GM21576 (cell line): ENCODE data around the gene PRR20C.
"Not testable (repeated sequence)": the region's sequence is repeated elsewhere in the genome, so short reads cannot be mapped to it uniquely, and the experiment has no call there.

Experiments
- ATAC-seq: cut with Tn5 transposase; IDR thresholded peaks from one replicate; pipeline ENCODE4 v1.9.1; 2021; ENCODE audit warnings: mild to moderate bottlenecking, moderate library complexity; ENCODE audit not compliant: unreplicated experiment

Gene PRR20C

DNA sequence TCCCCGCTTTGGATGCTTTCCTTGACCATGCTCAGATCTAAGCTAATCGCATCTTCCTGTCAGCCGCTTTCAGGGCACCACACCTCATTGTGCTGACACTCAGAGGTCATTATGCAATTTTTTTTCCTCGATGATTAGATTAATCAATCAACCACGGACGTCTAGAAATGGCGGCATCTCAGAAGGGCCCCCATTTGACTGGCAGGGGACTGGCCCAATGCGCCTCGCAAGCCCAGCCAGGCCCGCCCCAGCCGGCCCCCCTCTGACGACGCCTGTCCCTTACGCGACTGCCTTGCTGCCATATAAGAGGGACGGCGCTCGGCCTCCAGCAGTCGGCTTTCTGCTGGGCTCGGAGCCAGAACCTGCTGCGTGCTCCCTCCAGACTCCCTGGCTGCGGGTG is at the start of gene PRR20C:
TSS of gene PRR20C (plus strand) at position 301 of the 400 bp plus-strand sequence. CDS start 387 bp downstream, outside the sequence.
- ATAC-seq, result not testable (repeated sequence)

DNA sequence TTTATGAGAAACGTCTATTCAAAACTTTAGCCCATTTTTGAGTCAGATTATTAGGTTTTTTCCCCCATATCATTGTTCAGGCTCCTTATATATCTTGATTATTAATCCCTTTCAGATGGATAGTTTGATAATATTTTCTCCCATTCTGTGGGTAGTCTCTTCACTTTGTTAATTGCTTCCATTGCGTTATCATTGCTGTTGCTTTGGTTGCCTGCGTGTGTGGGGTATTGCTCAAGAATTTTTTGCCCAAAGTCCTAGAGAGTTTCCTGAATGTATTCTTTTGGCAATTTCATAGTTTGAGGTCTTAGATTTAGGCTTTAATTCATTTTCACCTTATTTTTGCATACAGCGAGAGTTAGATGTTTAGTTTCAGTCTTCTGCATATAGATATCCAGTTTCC is 38.9 kb upstream of the PRR20C start:
- no peak for ATAC-seq

DNA sequence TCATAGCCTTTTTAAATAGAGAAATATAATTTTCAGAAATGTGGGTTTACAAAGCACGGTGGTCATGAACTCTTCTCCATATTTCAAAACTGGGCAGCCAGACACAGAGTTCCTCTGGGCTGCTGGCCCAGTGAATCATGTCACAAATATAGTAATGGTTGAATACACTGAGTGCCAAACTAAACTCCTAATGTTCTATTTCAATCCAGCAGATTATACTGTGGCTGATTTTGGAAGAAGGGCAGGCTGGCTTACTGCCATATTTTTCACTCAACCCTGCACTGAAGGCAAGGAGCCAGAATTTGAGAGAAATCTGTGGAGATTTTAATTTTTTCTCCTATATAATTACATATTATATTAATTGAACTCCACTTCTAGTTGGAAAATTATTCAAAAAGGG is 30.2 kb upstream of the PRR20C start:
- ATAC-seq, result no peak

DNA sequence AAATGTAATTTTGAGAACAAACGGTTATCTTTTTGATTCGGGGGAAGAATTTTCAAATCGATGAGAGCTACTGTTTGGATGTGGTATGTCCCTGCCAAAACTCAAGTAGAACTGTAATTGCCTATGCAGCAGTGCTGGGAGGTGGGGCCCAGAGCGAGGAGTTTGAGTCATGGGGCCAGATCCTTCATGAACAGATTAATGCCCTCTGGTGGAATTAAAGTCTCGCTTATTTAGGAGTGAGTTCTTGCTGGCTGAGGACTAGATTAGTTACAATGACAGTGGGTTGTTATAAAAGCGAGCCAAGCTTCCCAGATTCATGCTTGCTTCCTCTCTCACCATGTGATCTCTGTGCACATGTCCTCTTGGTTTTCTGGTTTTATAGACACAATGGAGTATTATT is 25.0 kb upstream of the PRR20C start:
- no peak for ATAC-seq

DNA sequence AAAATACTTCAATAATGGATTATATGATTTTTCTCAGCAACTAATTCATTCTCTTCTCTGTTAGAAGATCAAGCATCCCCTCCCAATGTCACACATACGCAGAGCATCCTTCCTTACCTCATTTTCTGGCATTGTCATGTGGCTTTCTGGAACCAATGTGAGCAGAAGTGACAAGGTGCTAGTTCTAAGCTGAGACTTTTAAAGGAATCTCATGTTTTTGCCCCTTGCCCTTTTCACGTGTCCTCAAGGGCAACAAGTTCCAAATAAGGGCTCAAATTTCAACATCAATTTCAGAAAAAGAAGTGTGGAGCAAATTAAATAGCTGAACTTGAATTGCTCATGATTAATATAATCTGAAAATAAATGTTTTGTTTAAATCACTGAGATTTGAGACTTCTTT is 17.8 kb upstream of the PRR20C start:
- no peak for ATAC-seq

DNA sequence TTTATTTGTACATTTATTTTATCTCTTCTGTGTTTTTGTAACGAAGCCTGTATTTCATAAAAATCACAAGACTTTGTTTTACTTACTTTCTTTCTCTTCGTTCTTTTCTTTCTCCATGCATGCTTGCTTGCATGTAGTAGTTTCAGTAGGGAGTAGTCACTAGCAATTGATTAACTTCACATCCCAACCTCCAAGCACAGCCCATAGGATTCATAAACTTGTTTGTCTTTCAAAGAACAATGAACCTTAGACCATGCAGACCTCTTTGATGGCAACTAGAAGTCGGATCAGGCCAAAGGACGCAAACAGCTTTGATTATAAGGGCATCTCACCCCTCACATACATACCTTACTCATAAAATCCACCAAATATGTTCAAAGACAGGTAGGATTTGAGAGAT is 16.3 kb upstream of the PRR20C start:
- ATAC-seq, result no peak

DNA sequence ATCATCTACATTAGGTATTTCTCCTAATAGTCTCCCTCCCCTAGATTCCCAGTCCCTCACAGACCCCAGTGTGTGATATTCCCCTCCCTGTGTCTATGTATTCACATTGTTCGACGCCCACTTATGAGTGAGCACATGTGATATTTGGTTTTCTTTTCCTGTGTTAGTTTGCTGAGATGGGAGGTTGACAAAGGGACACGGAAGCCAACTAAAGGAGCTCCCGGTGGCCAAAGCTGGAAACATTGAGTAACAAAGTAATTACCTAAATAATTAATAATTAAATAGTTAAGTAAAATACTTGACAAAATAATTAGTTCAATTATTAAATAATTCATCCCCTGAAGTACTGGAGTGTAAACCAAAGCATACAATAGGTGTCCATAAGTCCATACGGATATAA is 14.9 kb upstream of the PRR20C start:
- no peak for ATAC-seq

DNA sequence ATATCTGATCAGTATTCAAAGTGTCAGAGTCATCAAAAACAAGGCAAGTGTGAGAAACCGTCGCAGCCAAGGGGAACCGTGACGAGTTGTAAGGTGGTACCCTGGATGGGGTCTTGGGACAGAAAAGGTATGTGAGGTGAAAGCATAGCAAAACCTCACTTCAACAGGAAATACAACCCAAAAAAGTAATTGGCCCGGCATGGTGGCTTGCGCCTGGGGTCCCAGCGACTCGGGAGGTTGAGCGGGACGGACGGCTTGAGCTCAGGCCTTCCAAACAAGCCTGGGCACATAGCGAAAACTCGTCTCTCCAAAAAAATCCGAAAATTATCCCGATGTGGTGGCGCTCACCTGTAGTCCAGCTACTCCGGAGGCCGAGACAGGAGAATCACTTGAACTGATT is 14.1 kb upstream of the PRR20C start:
- ATAC-seq, result not testable (repeated sequence)

DNA sequence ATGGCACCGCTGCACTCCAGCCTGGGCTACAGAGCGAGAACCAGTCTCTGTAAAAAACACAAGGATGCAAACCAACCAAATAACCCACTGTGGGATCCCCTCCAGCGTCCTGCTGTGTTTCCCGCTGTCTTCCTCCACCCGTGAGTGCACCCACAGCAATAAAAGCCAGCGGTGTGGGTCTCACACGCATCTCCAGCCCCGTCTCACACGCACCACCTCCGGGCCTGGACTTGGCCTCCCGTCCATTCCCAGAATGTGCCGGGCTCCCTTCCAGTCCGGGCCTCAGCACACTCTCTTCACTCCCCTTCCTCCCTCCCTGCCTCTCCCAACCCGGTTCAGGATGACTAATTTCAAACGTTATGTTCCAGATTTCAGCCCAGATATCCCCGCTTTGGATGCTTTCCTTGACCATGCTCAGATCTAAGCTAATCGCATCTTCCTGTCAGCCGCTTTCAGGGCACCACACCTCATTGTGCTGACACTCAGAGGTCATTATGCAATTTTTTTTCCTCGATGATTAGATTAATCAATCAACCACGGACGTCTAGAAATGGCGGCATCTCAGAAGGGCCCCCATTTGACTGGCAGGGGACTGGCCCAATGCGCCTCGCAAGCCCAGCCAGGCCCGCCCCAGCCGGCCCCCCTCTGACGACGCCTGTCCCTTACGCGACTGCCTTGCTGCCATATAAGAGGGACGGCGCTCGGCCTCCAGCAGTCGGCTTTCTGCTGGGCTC is 13.5 kb upstream of the PRR20C start, which contains the start of gene PRR20A:
TSS of gene PRR20A (plus strand) at position 684 of the 734 bp plus-strand sequence. CDS start 387 bp downstream, outside the sequence.
- not testable (repeated sequence) for ATAC-seq

DNA sequence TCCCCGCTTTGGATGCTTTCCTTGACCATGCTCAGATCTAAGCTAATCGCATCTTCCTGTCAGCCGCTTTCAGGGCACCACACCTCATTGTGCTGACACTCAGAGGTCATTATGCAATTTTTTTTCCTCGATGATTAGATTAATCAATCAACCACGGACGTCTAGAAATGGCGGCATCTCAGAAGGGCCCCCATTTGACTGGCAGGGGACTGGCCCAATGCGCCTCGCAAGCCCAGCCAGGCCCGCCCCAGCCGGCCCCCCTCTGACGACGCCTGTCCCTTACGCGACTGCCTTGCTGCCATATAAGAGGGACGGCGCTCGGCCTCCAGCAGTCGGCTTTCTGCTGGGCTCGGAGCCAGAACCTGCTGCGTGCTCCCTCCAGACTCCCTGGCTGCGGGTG is 6.7 kb upstream of the PRR20C start, which contains the start of gene PRR20B:
TSS of gene PRR20B (plus strand) at position 301 of the 400 bp plus-strand sequence. CDS start 387 bp downstream, outside the sequence.
- not testable (repeated sequence) for ATAC-seq

DNA sequence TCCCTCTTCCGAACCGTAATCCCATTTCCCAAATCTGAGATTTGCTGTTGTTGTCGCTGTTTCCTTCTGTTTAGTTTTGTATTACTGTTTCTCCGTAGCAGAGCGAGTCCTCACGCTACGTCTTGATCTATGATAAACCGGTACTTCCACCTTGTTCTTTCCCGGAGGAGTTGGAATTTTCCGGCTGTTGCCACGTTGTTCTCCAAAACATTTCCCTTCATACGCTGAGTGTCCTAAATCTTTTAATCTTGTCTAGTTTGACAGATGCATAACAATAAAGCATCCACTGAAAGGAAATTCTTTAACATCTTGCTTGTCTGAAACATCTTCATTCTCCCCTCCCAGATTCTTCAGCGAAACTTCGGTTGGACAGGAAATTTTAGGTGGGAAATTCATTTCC is 5.8 kb upstream of the PRR20C start:
- ATAC-seq, result not testable (repeated sequence)

DNA sequence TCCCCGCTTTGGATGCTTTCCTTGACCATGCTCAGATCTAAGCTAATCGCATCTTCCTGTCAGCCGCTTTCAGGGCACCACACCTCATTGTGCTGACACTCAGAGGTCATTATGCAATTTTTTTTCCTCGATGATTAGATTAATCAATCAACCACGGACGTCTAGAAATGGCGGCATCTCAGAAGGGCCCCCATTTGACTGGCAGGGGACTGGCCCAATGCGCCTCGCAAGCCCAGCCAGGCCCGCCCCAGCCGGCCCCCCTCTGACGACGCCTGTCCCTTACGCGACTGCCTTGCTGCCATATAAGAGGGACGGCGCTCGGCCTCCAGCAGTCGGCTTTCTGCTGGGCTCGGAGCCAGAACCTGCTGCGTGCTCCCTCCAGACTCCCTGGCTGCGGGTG is 6.5 kb downstream of the PRR20C start, which contains the start of gene PRR20D:
TSS of gene PRR20D (plus strand) at position 301 of the 400 bp plus-strand sequence. CDS start 387 bp downstream, outside the sequence.
- ATAC-seq, result not testable (repeated sequence)

DNA sequence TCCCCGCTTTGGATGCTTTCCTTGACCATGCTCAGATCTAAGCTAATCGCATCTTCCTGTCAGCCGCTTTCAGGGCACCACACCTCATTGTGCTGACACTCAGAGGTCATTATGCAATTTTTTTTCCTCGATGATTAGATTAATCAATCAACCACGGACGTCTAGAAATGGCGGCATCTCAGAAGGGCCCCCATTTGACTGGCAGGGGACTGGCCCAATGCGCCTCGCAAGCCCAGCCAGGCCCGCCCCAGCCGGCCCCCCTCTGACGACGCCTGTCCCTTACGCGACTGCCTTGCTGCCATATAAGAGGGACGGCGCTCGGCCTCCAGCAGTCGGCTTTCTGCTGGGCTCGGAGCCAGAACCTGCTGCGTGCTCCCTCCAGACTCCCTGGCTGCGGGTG is 13.0 kb downstream of the PRR20C start, which contains the start of gene PRR20E:
TSS of gene PRR20E (plus strand) at position 301 of the 400 bp plus-strand sequence. CDS start 387 bp downstream, outside the sequence.
- not testable (repeated sequence) for ATAC-seq

DNA sequence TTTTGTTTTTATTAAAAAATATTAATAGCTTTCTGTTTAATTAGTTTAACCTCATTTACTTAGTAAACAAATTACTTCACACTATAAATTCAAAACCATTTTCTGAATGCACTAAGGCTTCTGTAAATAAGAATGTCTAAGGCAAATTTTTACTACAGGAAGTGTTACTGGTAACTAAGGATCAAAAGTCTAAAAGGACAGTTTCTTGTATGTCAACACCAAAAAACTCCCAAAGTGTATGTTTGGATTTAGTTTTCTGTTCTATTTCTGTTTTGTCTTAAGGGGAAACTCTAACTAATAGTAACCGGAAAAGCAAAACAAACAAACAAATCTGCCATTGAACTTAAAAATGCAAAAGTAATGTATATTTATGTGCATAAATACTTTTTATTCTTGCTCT is 37.8 kb downstream of the PRR20C start:
- ATAC-seq, result no peak
